Colon (tissue), 2 donors: ENCODE results near the gene CNOT8.
"Not testable (repeated sequence)": the region's sequence is repeated elsewhere in the genome, so short reads cannot be mapped to it uniquely, and the experiment has no call there.

ENCODE experiments used
- FAIRE-seq: peaks from 2 replicates; lab custom pipeline; 2012; peaks lifted over from hg19 to GRCh38; lab: Jason Lieb, UNC
- donor health status: control.
- donor health status: control.

Gene CNOT8

GRCh38 chr5:154865466-154866184 is 7.2 kb downstream of the CNOT8 start:
- no peak for FAIRE-seq

- FAIRE-seq: no peak
Observed at GRCh38 chr5:154866841-154867240, 8.4 kb downstream of the CNOT8 start.

- no peak for FAIRE-seq
Observed at GRCh38 chr5:154868702-154869101, 10.3 kb downstream of the CNOT8 start.

GRCh38 chr5:154871734-154872133 is 13.3 kb downstream of the CNOT8 start:
- no peak for FAIRE-seq

GRCh38 chr5:154873791-154874331 is 15.4 kb downstream of the CNOT8 start:
- no peak for FAIRE-seq

- no peak for FAIRE-seq
Observed at GRCh38 chr5:154878642-154879335, 20.4 kb downstream of the CNOT8 start.

GRCh38 chr5:154881986-154882385 is 23.6 kb downstream of the CNOT8 start:
- FAIRE-seq: no peak

- no peak for FAIRE-seq
Observed at GRCh38 chr5:154884424-154884823, 26.0 kb downstream of the CNOT8 start.

GRCh38 chr5:154885439-154885838 is 27.0 kb downstream of the CNOT8 start:
- FAIRE-seq: no peak

GRCh38 chr5:154892369-154892771 is 33.9 kb downstream of the CNOT8 start:
- no peak for FAIRE-seq

GRCh38 chr5:154893381-154893780 is 35.0 kb downstream of the CNOT8 start:
- no peak for FAIRE-seq

- peak; percentile 10 for FAIRE-seq
Observed at GRCh38 chr5:154895606-154896561, 37.5 kb downstream of the CNOT8 start.

GRCh38 chr5:154896562-154897165 is 38.2 kb downstream of the CNOT8 start:
- no peak for FAIRE-seq

GRCh38 chr5:154898210-154898609 is 39.8 kb downstream of the CNOT8 start:
- FAIRE-seq: no peak

GRCh38 chr5:154899151-154899816 is 40.9 kb downstream of the CNOT8 start:
- no peak for FAIRE-seq

- no peak for FAIRE-seq
Observed at GRCh38 chr5:154900066-154900465, 41.6 kb downstream of the CNOT8 start.

GRCh38 chr5:154901276-154901675 is 42.8 kb downstream of the CNOT8 start:
- FAIRE-seq: no peak

GRCh38 chr5:154901913-154902312 is 43.5 kb downstream of the CNOT8 start:
- no peak for FAIRE-seq

GRCh38 chr5:154905601-154906000 is 47.2 kb downstream of the CNOT8 start:
- not testable (repeated sequence) for FAIRE-seq

- FAIRE-seq: no peak
Observed at GRCh38 chr5:154916874-154917273, 58.4 kb downstream of the CNOT8 start.

- no peak for FAIRE-seq
Observed at GRCh38 chr5:154917757-154918156, 59.3 kb downstream of the CNOT8 start.
